GM10847 (cell line): ENCODE results near the gene TNNI2.

ENCODE experiments used
- POLR2A ChIP-seq: IDR thresholded peaks from 2 replicates; pipeline ENCODE4 v1.6.1; 2011; ENCODE audit not compliant: insufficient read length; ENCODE audit errors: extremely low read depth

The TNNI2 gene

DNA sequence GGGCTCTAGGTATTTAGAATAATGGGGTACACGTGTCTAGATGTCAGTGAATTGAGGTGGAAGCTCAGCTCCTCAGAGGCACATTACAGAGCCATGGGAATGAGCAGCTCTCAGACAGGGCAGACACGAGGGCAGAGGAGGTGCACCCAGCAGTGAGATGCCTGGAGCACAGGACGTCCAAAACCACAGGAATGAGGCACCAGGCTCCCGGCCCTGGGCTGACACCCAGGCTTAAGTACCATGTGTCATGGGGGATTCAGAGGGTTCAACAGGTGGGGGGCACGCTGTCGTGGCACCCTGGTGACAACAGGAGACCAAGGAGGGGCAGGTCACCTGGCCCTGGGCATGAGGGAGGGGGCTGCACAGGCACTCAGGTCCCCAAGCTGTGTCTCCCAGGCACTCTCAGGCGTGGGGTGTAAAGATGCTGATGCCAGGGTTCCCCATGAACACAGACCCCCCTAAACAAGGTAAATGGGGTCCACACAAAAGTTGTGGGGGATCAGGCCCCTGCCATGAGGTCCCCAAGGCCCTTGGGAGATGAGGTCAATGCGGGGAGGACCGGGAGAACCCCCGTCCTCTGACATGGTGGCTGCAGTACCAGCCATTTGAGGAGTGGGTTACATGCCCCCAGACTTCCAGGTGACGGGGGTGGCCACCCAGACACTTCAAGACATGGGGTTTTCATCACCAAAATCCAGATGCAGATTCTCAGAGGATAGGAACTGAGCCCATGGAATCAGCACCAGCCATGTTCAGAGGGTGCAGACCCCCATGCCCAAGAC is 9.6 kb upstream of the TNNI2 start:
- TF ChIP-seq POLR2A, result no peak

DNA sequence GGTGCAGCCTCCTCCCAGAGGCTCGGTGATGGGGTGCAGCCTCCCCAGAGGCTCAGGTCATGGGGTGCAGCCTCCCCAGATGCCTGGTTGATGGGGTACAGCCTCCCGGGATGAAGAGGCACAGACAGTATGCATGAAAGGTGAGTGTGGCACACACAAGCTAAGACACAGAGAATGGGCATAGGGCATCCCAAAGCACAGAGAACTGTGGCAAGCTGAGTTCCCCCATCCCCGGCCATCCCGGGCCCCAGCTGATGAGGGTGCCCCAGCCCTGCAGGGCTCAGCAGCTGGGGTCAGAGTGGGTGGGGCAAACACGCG is 8.8 kb upstream of the TNNI2 start:
- TF ChIP-seq POLR2A, result no peak

DNA sequence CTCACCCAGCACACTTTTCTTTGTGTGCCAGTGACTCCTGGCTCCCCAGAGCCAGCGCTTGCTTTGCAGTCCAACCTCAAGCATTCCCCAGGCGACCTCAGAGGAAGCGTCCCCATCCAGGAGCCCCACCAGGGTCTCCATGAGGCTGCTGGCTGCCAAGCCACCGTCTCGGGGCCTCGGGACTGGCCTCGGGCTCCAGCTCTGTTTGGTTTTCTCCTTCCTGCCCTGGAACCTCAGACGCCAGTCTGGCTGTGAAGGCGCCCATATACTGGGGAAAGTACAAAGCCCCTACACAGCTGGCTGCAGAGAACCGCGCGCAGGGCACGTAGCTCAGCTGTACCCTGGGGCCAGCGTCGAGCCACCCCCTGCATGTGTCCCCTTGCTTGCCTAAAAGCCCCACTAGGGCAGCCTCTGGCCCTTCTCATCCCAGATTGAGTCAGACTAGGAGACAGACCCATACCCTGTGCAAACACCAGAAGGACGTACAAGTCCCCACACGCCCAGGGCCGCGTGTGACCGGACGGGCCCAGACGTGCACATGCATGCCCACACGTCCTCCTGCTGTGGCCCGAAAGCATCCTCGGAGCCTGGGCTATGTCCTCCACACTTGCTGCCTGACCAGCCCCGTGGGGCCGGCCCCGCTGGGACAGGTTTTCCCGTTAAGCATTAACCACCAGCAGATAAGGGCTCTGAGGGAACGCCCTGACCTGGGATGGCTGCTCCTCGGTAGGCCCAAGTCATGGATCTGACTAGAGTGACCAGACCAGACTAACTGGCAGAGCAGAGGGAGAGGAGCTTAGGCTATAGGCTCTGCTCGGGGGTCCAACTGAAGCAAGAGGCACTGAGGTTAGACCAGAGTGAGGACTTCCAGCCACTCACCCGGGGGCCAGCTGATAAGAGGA is 8.2 kb upstream of the TNNI2 start:
- no peak for TF ChIP-seq POLR2A

DNA sequence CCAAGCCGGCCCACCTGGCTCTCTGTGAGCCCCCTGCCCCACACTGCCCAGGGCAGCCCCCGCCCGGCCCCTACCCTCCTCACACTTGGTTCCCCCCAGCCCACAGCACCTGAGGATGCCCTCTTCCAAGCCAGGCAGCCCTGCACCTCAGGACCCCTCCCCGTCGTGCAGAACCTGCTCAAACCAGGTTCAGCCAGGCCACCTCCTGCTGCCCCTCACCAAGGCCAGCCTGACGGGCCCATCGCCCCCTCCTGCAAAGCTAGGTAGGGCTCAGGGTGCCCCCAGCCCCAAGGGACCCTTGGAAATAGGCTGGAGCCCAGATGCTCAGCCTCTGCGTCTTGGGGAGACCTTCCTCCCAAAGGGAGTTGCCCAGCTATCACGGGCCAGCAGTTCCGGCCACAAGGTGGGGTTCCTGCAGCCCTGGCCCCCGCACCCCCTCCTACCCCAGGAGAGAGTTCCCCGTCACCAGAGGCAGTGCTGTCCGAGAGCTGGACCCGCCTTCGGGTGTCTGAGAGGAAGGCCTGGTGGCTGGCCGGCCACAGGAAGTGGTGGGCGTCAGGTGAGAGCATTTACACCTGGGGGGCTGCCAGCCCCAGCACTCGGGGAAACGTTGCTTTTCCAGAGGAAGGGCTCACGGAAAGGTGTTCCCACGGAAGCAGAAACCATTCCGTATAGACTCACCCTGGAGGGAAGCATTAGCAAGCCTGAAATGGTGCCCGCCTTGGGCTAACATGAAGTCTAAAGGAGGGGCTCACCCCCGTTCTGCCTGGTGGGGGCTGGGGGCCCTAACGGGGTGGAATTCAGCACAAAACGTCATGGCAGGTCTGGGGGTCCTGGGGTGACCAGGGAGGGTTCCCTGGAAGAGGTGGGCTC is 7.2 kb upstream of the TNNI2 start:
- no peak for TF ChIP-seq POLR2A

DNA sequence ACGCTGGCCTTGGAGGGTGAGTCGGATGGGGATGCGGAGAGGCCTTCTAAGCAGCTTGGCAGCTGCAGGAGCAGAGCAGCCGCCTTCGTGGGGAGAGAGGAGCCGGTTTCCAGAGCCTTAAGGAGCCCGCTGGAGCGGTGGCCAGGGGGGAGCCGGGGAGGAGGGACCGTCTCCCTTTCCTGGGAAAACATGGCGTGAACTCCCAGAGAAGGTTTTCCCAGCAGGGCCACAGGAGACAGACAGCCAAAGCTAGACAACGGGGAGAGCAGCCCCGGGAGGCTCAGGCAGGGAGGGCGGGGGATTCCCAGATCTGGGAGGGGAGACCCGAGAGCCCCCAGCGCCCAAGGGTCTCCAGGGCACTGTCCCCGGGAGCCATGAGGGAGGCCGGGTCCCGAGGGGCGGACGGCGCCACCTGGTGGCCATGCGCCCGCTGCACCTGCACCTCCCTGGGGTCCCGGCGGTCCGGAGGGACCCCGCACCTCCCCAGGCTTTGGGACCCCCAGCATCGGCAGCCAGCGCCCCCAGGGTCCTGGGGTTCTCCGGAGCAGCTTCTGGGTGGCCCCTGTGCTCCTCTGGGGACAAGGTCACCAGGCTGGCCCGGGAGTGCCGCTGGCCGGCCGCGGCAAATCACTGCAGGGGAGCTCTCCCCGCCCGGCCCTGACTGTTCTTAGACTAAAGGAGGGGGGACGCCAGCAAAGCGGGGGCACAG is 6.4 kb upstream of the TNNI2 start:
- no peak for TF ChIP-seq POLR2A

DNA sequence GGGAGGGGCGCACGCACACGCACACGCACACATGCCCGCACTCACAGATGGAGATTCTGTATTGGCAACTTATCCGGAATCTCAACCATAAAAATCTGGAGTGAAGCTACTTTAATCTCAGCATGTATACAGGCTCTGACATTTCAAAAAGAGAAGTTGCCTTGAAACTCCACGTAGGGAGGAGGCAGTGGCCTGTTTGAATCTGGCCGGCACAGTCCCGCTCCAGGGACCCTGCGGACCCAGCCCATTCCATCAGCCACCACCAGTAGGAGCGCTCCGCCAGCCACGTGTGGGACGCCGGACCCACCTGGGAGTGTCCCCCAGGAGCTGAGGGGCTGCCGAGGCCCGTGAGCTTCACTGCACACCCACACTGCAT is 5.9 kb upstream of the TNNI2 start:
- TF ChIP-seq POLR2A, result no peak

DNA sequence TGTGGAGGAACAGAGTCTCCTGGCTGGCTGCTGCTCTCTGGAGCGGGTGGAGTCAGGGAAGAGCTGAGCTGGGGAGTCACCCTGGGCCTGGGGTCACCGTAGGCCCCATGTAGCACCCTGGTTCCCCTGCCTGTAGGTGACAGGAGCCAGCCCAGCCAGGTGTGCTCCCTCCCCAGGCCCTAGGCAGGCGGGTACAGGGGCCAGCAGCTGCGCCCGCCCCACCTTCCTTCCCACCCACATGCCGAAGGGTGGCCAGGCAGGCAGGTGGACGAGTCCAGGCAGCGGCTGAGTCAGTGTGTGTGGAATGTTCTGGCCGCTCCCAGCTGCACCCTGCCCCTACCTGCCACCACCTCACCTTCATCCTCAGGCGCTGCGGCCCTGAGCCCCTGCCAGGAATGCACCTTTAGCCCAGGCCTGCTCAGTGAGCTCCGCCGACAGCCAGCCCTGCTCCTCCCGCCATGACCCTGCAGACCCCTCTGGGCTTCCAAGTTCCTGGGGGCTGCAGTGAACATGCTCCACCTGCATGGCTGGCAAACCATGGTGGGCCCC is 4.6 kb upstream of the TNNI2 start:
- no peak for TF ChIP-seq POLR2A

DNA sequence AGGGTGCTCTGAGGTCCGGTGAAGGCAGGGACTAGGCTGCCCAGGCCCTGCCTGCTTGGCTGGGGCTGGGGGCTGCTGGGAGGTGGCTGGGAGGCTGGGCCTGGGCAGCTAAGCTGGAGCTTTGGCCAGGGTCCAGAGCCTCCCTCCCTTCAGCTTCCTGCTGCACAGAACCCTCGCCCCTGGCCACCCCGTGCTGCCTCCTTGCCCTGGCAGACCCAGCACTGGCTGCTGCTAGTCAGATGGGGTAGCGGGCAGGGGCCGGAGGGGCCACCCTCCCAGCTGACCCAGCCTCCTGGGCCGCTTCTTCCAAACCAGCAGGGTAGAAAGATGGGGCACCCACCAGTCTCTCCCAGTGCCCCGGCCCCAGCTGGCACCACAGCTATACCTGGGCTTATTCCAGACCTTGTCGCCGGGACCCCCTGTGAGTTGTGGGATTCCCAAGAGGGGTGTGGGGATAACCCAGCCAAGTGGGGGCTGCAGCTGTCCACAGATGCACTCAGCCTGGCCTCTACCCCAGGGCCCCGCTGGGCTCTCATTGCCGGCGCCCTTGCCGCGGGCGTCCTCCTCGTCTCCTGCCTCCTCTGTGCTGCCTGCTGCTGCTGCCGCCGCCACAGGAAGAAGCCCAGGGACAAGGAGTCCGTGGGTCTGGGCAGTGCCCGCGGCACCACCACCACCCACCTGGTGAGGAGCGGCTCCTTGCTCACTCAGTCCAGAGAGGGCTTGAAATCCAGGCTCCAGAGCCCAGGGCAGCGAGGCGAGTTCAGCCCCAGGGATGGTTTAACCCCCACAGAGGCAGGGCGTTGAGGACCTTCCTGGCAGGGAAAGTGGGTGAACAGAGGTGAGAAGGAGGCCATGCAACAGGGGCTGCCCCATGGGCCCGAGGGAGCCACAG is 3.8 kb upstream of the TNNI2 start, which contains the start of gene SYT8:
TSS of gene SYT8 (plus strand) at position 212 of the 892 bp plus-strand sequence. CDS start at position 328, 116 bp downstream.
- TF ChIP-seq POLR2A, result no peak

DNA sequence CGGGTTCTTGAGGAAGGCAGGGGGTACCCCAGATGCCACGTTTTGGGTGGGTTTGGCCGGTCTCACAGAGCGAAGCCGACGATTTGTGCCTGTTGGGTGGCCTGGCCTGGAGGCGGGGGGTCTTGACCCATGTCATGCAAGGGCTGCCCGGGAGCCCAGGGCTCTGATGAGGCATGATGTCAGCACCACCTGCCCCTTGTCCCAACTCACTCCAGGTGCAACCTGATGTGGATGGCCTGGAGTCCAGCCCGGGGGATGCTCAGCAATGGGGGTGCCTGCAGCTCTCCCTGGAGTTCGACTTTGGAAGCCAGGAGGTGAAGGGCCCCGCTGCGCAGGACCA is 3.1 kb upstream of the TNNI2 start:
- no peak for TF ChIP-seq POLR2A

DNA sequence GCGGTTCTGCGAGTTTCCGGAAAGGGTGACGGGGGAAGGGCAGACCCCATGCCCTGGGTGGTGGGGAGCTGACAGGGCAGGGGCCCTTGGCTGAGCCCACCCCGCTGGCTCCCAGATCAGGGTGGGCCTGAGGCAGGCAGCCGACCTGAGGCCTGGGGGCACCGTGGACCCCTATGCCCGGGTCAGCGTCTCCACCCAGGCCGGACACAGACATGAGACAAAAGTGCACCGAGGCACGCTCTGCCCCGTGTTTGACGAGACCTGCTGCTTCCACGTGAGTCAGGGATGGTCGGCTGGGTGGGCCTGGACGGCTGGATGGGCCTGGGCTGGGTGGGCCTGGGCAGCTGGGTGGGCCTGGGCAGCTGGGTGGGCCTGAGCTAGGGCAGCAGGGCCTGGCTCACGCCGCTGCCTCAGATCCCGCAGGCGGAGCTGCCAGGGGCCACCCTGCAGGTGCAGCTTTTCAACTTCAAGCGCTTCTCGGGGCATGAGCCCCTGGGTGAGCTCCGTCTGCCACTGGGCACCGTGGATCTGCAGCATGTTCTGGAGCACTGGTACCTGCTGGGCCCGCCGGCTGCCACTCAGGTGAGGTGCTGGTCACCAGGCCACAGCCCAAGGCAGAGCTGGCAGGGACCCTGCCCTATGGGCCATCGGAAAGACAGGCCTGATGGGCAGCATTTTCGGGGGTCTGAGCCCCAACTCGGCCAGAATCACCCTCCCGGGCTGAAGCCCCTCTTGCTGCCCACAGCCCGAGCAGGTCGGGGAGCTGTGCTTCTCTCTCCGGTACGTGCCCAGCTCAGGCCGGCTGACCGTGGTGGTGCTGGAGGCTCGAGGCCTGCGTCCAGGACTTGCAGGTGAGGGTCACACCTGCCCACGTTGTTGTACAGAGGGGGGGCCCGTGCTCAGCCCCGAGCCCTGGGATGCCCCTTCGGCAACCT is 2.5 kb upstream of the TNNI2 start:
- TF ChIP-seq POLR2A, result no peak

DNA sequence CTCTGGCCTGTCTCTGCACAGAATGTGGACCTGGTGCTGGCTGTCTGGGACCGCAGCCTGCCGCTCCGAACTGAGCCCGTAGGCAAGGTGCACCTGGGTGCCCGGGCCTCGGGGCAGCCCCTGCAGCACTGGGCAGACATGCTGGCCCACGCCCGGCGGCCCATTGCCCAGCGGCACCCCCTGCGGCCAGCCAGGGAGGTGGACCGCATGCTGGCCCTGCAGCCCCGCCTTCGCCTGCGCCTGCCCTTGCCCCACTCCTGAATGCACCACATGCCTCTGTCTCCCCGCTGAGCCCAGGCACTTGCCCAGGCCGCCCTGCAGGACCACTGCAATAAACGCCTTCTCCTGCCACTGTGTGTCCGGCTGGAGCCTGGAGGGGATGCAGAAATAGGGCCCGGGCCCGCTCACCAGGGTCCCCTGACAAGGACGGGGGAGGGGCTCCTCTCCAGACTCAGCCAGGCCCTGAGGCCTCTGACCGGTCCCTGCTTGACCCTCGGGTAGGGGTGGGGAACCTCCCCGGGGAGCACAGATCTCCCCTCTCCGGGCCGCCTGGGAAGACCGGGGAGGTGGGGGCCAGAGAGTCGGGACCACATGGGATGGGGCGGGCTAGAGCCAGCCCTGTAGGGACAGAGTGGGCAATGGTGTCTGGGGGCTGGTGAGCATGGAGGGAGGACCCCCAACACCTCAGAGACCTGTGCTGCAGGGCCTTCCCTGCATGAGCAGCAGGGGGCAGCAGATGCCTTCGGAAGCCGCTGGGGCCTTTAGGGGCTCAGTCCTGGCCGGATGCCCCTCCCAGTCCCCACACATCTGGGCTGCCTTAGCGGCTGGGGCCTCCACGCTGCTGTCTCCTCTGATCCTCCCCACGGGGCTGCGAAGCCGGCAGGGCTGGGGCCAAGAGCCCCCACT is 1.4 kb upstream of the TNNI2 start:
- TF ChIP-seq POLR2A, result no peak

DNA sequence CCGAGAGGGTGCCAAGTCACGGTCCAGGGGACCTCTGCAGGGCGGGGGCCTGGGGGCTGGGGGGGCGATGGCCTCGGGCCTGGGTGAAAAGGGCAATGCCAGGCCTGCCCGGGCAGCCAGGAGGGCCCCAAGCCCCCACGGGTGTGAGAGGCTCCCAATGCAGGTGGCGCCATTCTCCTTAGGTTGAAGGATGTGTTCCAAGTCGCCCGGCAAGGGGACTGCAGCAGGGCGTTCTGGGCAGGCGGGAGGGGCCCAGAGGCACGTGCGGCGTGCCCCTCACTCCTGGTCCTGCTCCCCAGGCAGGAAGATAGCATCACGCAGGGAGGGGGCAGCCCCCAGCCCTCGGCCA is 730 bp upstream of the TNNI2 start:
- TF ChIP-seq POLR2A, result no peak
